Testis (tissue), 3 donors: ENCODE measurements around the gene BRAF. TPM values are rescaled to one million over a fixed set of nuclear protein-coding genes. Genes with fewer than 3 reads are reported as not detected.

Experiments
- DNase-seq: peaks from one replicate; pipeline ENCODE4 v3.0.0-alpha.2; 2019
- H3K27ac ChIP-seq, 2 donors: fragments of 200-600 bp; sonication (generic); one replicate each; pipeline ENCODE4 v1.5.1; 2019
- H3K27me3 ChIP-seq: fragments of 200-600 bp; sonication (generic); one replicate; pipeline ENCODE4 v1.5.1; 2019
- H3K36me3 ChIP-seq: fragments of 200-600 bp; sonication (generic); one replicate; pipeline ENCODE4 v1.5.1; 2017; ENCODE audit warnings: low read depth; ENCODE audit errors: missing control alignments
- H3K4me1 ChIP-seq: fragments of 200-600 bp; sonication (generic); one replicate; pipeline ENCODE4 v1.5.1; 2019
- H3K4me3 ChIP-seq, 2 donors: fragments of 200-600 bp; sonication (generic); one replicate each; pipeline ENCODE4 v1.5.1; 2017 to 2019
- H3K9me3 ChIP-seq: fragments of 200-600 bp; sonication (generic); one replicate; pipeline ENCODE4 v1.5.1; 2017
- POLR2A ChIP-seq: fragments of 450-650 bp; IDR thresholded peaks from one replicate; pipeline ENCODE4 v1.6.1; 2017; ENCODE audit warnings: antibody characterized with exemption, mild to moderate bottlenecking, moderate library complexity
- WGBS, 2 donors: methylation state at CpG; one replicate each; pipeline ENCODE4 v1.1.5; 2018; 5-methylcytosine and 5-hydroxymethylcytosine counted together
- intact Hi-C: fragments of 100-400 bp; cut with DNase I; formaldehyde crosslinking; loops from one replicate; pipeline ENCODE4 v1.15.1; 2023; ENCODE audit warnings: low total_unique reads
- polyA plus RNA-seq: library from polyadenylated mRNA; stranded (reverse); fragments of 350-450 nt; fragmentation: Illumina TruSeq; extraction: RNeasy Lipid Tissue Mini Kit (QIAGEN cat#74804); gene quantifications from one replicate; pipeline ENCODE4 v1.2.3, GENCODE V29; 2014; ENCODE audit warnings: low read depth, low replicate concordance; ENCODE audit not compliant: insufficient read depth
- total RNA-seq, 2 donors: library from RNA; depleted of rRNA; stranded (reverse); fragments of >200 nt; gene quantifications; one replicate each; pipeline ENCODE4 v1.2.3, GENCODE V29; 2016
- TF ChIP-seq, protein P1 (sequence below), 3 experiments: fragments of 450-650 bp in 2 of 3; fragments of 200-600 bp in 1 of 3; sonication (generic) in 1 of 3; IDR thresholded peaks; one replicate each; pipeline ENCODE4 v1.5.1; 2016 to 2019; ENCODE audit warnings: antibody characterized with exemption in 3 of 3, mild to moderate bottlenecking in 2 of 3, moderate library complexity in 1 of 3

The BRAF gene
- total and polyA plus RNA-seq, 3 donors from 2014 or later, result 63.3 to 124 (median 82.6) TPM

DNA sequence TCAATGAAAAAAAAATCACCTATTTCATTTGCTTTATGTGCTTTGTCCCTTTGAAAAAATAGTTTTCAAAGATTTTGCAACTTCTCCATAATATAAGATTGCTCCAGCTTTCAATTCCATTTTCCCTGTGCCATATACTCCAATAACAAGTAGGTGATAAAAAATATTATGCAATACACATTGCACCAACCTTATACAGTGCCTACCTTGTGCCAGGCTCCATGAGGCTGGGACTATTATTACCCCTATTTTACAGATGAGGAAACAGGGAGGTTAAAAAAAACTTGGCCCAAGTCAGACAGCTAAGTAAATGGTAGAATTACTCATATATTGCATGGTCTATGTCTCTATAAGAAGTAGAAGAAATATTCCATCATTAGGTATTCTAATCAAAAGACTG, 57.8 kb downstream of the BRAF start:
- Histone ChIP-seq H3K4me3 (no peak overlapping the region), H3K36me3 (no peaks in the 10 kb centered on the region), H3K9me3 (no peaks in the 10 kb centered on the region), H3K27me3 (no peaks in the 10 kb centered on the region), H3K27ac (no peak overlapping the region), H3K4me1 (no peaks in the 10 kb centered on the region)
- intact Hi-C loops, result no loop called here
- no peak for TF ChIP-seq POLR2A
- TF ChIP-seq, protein P1, sequence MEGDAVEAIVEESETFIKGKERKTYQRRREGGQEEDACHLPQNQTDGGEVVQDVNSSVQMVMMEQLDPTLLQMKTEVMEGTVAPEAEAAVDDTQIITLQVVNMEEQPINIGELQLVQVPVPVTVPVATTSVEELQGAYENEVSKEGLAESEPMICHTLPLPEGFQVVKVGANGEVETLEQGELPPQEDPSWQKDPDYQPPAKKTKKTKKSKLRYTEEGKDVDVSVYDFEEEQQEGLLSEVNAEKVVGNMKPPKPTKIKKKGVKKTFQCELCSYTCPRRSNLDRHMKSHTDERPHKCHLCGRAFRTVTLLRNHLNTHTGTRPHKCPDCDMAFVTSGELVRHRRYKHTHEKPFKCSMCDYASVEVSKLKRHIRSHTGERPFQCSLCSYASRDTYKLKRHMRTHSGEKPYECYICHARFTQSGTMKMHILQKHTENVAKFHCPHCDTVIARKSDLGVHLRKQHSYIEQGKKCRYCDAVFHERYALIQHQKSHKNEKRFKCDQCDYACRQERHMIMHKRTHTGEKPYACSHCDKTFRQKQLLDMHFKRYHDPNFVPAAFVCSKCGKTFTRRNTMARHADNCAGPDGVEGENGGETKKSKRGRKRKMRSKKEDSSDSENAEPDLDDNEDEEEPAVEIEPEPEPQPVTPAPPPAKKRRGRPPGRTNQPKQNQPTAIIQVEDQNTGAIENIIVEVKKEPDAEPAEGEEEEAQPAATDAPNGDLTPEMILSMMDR (IDR thresholded peaks at IDR 0.05), result no peak
- DNase-seq, result no peak

DNA sequence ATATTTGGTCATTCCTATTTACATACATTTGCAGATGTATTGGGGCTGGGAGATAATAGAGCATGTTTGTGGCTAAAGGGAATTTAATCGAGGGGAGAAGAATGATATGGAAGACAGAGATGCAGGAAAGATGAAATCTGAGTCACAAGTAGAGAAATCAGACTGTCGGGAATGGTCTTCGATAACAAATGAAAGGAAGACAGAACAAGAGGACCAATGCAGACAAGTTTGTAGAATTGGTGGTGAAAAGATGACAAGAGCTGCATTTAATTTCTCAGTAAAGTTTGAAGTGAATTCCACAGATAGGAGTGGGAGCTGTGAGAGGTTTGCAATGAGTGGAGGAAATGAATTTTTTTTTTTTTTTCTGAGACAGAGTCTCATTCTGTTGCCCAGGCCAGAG, 60.0 kb downstream of the BRAF start:
- Histone ChIP-seq H3K4me3 (no peak overlapping the region), H3K4me1 (no peaks in the 10 kb centered on the region), H3K9me3 (no peaks in the 10 kb centered on the region), H3K27me3 (no peaks in the 10 kb centered on the region), H3K36me3 (no peaks in the 10 kb centered on the region), H3K27ac (no peak overlapping the region)
- intact Hi-C loops, result no loop called here
- DNase-seq, result no peak
- TF ChIP-seq, protein P1 (IDR thresholded peaks at IDR 0.05), result no peak
- TF ChIP-seq POLR2A, result no peak
- WGBS, 2 donors, result 94 to 95% methylated on average over 3 of the region's 3 CpGs

DNA sequence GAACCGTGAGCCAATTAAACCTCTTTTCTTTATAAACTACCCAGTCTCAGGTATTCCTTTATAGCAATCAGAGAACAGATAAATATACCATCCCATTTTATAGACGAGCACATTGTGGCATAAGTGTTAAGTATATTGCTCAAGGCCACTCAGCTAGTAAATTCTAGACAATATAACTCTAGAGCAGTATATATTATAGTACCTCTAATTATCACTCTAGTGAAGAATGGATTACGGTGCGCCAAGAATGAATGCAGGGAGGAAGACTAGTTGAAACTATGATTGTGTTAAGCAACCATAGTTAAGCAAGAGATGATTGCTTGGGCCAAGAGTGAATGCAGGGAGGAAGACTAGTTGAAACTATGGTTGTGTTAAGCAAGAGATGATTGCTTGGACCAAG, 60.9 kb downstream of the BRAF start:
- WGBS, 2 donors, result 96 to 99% methylated on average over 4 of the region's 4 CpGs
- Histone ChIP-seq H3K27ac (no peak overlapping the region), H3K9me3 (no peaks in the 10 kb centered on the region), H3K4me3 (no peak overlapping the region), H3K27me3 (no peaks in the 10 kb centered on the region), H3K36me3 (no peaks in the 10 kb centered on the region), H3K4me1 (no peaks in the 10 kb centered on the region)
- TF ChIP-seq, protein P1 (IDR thresholded peaks at IDR 0.05), result no peak
- TF ChIP-seq POLR2A, result no peak
- intact Hi-C loops, result no loop called here
- DNase-seq, result no peak

DNA sequence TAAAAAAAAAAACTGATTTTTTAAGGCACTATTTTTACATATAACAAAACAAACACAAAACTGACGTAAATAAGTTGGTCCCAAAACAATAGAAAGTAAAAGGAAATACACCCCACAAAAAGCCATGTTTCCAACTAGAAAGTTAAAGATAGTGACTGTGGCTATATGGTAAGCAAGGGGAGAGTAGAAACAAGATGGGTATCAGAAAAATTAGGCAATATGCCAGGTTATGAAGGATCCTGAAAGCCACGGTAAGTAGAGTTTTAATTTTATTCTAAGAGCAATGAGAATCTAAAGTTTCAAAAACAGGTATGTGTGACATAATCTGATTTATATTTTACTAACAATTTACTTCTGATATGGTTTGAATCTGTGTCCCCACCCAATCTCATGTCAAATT, 61.5 kb downstream of the BRAF start:
- intact Hi-C loops, result no loop called here
- no peak overlapping the region for H3K4me3 ChIP-seq
- no peak for DNase-seq
- no peaks in the 10 kb centered on the region for H3K4me1 ChIP-seq
- no peaks in the 10 kb centered on the region for H3K27me3 ChIP-seq
- no peaks in the 10 kb centered on the region for H3K36me3 ChIP-seq
- no peak overlapping the region for H3K27ac ChIP-seq
- TF ChIP-seq, protein P1 (IDR thresholded peaks at IDR 0.05), result no peak
- TF ChIP-seq POLR2A, result no peak
- no peaks in the 10 kb centered on the region for H3K9me3 ChIP-seq
- WGBS, 2 donors, result 88 to 96% methylated on average over 2 of the region's 2 CpGs

DNA sequence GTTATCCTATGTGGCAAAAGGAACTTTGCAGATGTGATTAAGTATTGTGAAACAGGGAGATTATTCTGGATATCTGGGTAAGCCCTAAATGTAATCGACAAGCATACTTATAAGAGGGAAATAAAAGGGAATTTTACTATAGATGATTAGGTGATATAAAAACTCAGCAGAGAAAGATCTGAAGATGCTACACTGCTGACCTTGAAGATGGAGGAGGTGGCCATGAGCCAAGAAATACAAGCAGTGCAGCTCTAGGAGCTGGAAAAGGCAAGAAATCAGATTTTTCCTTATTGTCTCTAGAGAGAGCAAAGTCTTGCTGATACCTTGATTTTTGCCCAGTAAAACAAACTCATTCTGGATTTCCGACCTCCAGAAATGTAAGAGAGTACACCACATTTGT, 67.7 kb downstream of the BRAF start:
- no peaks in the 10 kb centered on the region for H3K4me1 ChIP-seq
- no peak for TF ChIP-seq POLR2A
- TF ChIP-seq, protein P1 (IDR thresholded peaks at IDR 0.05), result no peak
- H3K27me3 ChIP-seq, result no peaks in the 10 kb centered on the region
- H3K27ac ChIP-seq, result no peak overlapping the region
- intact Hi-C loops, result no loop called here
- no peaks in the 10 kb centered on the region for H3K36me3 ChIP-seq
- no peak for DNase-seq
- 41 to 58% methylated on average over 2 of the region's 2 CpGs for WGBS, 2 donors
- H3K4me3 ChIP-seq, result no peak overlapping the region
- no peaks in the 10 kb centered on the region for H3K9me3 ChIP-seq
